Spleen (tissue), 7 donors: ENCODE measurements around the gene REXO1.

Source experiments
- POLR2A ChIP-seq, 3 donors: fragments of 450-650 bp; IDR thresholded peaks; one replicate each; pipeline ENCODE4 v1.5.1; 2017; ENCODE audit warnings: antibody characterized with exemption in 3 of 3, mild to moderate bottlenecking in 1 of 3
- POLR2AphosphoS5 ChIP-seq, 3 donors: sonication (generic); formaldehyde crosslinking; IDR thresholded peaks; one replicate each; pipeline ENCODE4 v1.5.1; 2017; ENCODE audit warnings: antibody characterized with exemption in 3 of 3
- TF ChIP-seq, protein P1 (sequence below), 11 experiments: fragments of 200-600 bp in 7 of 11; fragments of 450-650 bp in 4 of 11; sonication (generic) in 4 of 11; IDR thresholded peaks in 8 of 11; conservative IDR thresholded peaks in 3 of 11; 1 replicate in 7 of 11; 2 replicates in 4 of 11; pipeline versions ENCODE4 v1.4.0 to v1.8.0; 2016 to 2021; ENCODE audit warnings: antibody characterized with exemption in 11 of 11, inconsistent platforms in 4 of 11, mild to moderate bottlenecking in 1 of 11
- donor health status: DM: no; HTN: no; CAD: no; lungs with moderate emphysema.
- donor health status: DM: no; HTN: no; CAD: no.
- donor health status: DM: no; HTN: no; CAD: no.

DNA sequence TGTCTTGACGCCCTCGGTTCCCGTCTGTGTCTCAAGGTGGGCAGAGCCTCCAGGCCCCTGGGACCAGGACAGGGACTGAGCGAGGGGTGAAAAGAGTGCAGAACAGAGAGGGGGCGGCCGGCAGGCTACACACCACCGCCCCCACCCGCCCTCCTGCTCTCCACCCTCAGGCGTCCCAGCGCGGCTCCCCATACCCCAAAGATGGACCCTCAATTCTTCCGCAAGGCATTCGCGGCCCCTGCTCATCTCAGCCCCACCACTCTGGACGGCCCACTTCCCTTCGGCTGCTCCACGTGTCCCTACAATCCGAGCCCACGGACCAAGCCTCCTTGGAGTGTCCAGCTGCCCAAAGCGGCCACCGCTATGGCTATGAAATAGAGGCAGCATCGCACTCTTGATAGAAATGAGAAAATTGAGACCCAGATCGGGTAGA is 13.3 kb upstream of the REXO1 start:
- TF ChIP-seq, protein P1, sequence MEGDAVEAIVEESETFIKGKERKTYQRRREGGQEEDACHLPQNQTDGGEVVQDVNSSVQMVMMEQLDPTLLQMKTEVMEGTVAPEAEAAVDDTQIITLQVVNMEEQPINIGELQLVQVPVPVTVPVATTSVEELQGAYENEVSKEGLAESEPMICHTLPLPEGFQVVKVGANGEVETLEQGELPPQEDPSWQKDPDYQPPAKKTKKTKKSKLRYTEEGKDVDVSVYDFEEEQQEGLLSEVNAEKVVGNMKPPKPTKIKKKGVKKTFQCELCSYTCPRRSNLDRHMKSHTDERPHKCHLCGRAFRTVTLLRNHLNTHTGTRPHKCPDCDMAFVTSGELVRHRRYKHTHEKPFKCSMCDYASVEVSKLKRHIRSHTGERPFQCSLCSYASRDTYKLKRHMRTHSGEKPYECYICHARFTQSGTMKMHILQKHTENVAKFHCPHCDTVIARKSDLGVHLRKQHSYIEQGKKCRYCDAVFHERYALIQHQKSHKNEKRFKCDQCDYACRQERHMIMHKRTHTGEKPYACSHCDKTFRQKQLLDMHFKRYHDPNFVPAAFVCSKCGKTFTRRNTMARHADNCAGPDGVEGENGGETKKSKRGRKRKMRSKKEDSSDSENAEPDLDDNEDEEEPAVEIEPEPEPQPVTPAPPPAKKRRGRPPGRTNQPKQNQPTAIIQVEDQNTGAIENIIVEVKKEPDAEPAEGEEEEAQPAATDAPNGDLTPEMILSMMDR (IDR thresholded peaks at IDR 0.05 in 8 of 11, conservative IDR thresholded peaks at IDR 0.05 in 3 of 11) = no peak
- no peak for TF ChIP-seq POLR2A (IDR thresholded peaks at IDR 0.05)
- TF ChIP-seq POLR2AphosphoS5 (IDR thresholded peaks at IDR 0.05) = no peak
